ENCODE data around the gene MMP15.
A peak's percentile ranks its signal among the peaks of the same experiment; 100 is the strongest.

MMP15 gene

DNA sequence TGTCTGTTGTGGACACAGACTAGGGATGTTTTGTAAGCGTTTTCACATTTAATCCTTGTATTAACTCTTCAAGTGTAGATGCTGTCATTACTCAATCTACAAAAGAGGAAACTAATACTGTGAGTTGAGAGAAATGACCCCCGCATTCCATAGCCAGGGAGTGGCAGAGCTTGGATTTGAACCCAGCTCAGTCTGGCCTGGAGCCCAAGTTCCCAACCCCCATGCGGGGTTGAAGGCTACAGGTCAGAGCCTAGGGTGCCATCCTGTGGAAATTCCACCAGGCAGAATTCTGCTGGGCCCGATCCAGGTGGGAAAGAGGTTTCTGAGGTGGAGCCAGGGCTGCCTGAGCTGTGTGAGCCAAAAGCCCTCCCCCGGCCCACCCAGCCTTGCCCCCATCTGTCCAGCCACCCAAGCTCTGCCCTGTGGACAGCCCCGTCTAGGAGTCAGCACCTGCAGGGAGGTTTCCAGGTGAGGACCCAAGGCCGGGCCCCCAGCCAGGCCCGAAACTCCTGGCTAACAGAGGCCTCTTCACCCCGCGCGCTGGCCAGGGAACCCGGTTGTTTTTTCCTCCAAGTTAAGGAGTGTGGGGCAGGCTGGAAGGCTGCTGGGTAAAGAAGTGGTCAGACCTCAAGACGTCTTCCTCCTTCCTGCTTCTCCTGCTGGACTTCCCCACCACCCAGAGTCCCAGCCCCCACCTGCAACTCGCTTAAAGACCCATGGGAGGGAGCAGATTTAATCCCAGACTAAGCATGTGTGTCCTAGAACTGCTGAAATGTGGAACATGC is 5.7 kb downstream of the MMP15 start:
- Histone ChIP-seq H3K9ac (no peak overlapping the region), H3K27me3 (peaks cover 27% of the 10 kb centered on the region), H3K27ac (no peak overlapping the region), H3K4me1 (peaks cover 40% of the 10 kb centered on the region), H3K36me3 (no peaks in the 10 kb centered on the region), H3K4me2 (no peak overlapping the region), H3K9me3 (no peaks in the 10 kb centered on the region), H3K4me3 (no peak overlapping the region), H4K20me1 (peaks cover 26% of the 10 kb centered on the region)
- TF ChIP-seq Cebpa-rat (IDR thresholded peaks at IDR 0.05) = no peak

- peaks cover 11% of the 10 kb centered on the region for H3K27me3 ChIP-seq
- H3K4me3 ChIP-seq = no peak overlapping the region
- no peak overlapping the region for H3K9ac ChIP-seq
- no peak overlapping the region for H3K4me2 ChIP-seq
- no peak overlapping the region for H3K27ac ChIP-seq
- TF ChIP-seq Cebpa-rat (IDR thresholded peaks at IDR 0.05) = no peak
- no peaks in the 10 kb centered on the region for H3K36me3 ChIP-seq
- peaks cover 11% of the 10 kb centered on the region; the same call in 1 of the 2 replicates for H4K20me1 ChIP-seq
- no peaks in the 10 kb centered on the region for H3K9me3 ChIP-seq
- H3K4me1 ChIP-seq = peaks cover 30% of the 10 kb centered on the region
Observed at GRCh38 chr16:58032710-58033293, 7.2 kb downstream of the MMP15 start.

GRCh38 chr16:58034128-58034685 is 8.7 kb downstream of the MMP15 start:
- Histone ChIP-seq H4K20me1 (no peaks in the 10 kb centered on the region), H3K4me2 (peak overlapping the region; percentile 43), H3K36me3 (no peaks in the 10 kb centered on the region), H3K9ac (no peak overlapping the region), H3K27me3 (no peaks in the 10 kb centered on the region), H3K27ac (no peak overlapping the region), H3K9me3 (no peaks in the 10 kb centered on the region), H3K4me3 (no peak overlapping the region), H3K4me1 (peaks cover 37% of the 10 kb centered on the region)
- no peak for TF ChIP-seq Cebpa-rat (IDR thresholded peaks at IDR 0.05)

DNA sequence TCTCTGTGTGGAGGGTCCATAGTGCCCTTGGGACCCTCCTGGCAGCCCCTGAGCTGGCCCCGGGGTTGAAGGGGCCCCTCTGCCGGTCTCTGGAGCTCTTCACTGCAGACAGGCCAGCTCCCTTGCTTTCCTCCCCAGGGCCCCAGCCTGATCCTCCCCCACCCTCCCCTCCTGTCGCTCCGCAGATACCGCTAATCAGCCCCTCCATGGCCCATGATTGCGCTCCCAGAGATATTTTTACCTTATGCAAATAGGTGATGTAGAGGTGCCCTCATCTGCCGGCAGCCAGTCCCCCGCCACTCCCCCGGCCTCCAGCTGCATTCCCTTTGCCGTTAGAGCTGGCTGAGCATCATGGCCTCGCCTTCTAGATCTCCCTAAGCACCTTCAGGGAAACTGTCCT is 9.2 kb downstream of the MMP15 start:
- H3K4me3 ChIP-seq = no peak overlapping the region
- TF ChIP-seq Cebpa-rat (IDR thresholded peaks at IDR 0.05) = no peak
- no peaks in the 10 kb centered on the region for H4K20me1 ChIP-seq
- H3K4me1 ChIP-seq = peaks cover 37% of the 10 kb centered on the region
- H3K27ac ChIP-seq = no peak overlapping the region
- H3K4me2 ChIP-seq = peak overlapping the region; percentile 37
- no peak overlapping the region for H3K9ac ChIP-seq
- no peaks in the 10 kb centered on the region for H3K36me3 ChIP-seq
- no peaks in the 10 kb centered on the region for H3K9me3 ChIP-seq
- H3K27me3 ChIP-seq = no peaks in the 10 kb centered on the region

DNA sequence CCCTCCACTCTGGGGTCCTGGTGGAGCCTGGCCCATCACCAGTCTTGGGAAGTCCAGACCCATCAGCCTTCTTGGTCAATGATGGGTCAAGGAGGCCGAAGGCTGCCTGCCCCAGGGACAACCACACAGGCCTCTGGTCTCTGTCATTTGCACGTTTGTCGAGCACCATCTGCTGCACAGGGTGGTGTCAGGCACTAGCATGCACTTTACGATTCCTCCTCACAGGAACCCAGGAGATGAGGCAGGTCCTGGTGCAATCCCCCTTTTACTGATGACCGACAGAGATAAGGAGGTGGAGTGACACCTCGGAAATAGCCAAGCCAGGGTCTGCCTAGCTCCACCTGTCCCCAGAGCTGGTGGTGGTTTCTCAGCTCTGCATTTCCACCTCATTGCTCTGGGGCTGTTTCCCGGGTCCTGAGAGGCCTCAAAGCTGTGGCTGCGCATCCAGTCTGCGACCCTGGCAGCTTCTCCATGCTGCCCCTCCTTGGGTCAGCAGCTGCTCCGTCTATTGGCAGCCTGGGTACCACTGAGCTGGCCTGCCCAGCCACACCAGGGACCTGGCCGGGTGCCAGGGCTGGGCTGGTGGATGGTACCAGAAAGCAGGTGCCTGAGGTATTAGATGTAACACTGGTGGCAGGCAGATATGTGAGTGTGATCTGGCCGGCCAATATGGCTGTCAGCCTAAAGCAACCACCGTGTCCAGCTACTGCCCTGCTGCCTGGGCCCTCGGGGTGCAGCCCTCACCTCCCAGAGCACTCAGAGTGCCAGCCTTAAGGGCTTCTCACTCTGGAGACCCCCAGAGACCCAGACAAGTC is 10.0 kb downstream of the MMP15 start:
- H3K9me3 ChIP-seq = no peaks in the 10 kb centered on the region
- TF ChIP-seq Cebpa-rat (IDR thresholded peaks at IDR 0.05) = no peak
- H3K9ac ChIP-seq = no peak overlapping the region
- peaks cover 40% of the 10 kb centered on the region for H3K4me1 ChIP-seq
- H3K4me2 ChIP-seq = peak overlapping the region; percentile 37
- H3K27ac ChIP-seq = no peak overlapping the region
- no peaks in the 10 kb centered on the region for H3K27me3 ChIP-seq
- no peaks in the 10 kb centered on the region for H3K36me3 ChIP-seq
- H3K4me3 ChIP-seq = no peak overlapping the region
- H4K20me1 ChIP-seq = no peaks in the 10 kb centered on the region

DNA sequence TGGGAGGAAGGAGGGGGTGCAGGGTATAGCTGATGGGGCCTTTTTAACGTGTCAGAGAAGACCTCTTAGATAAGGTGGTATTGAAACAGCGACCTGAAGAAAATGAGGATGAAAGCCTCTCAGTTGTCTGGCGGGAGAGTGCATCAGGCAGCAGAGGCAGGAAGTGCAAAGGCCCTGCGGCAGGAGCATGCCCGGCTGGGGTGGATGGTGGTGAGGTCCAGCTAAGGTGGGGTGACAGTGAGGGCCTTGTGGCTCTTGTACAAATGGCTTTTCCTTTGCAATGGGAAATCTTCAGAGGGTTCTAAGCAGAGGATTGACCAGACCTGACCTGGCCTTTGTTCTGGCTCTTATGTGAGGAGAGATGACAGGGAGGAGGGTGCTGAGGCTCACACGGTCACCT is 11.4 kb downstream of the MMP15 start:
- no peak overlapping the region for H3K4me2 ChIP-seq
- no peaks in the 10 kb centered on the region for H4K20me1 ChIP-seq
- no peak overlapping the region for H3K27ac ChIP-seq
- H3K9me3 ChIP-seq = no peaks in the 10 kb centered on the region
- H3K9ac ChIP-seq = no peak overlapping the region
- H3K27me3 ChIP-seq = no peaks in the 10 kb centered on the region
- peaks cover 51% of the 10 kb centered on the region for H3K4me1 ChIP-seq
- no peak for TF ChIP-seq Cebpa-rat (IDR thresholded peaks at IDR 0.05)
- H3K36me3 ChIP-seq = no peaks in the 10 kb centered on the region
- H3K4me3 ChIP-seq = no peak overlapping the region

DNA sequence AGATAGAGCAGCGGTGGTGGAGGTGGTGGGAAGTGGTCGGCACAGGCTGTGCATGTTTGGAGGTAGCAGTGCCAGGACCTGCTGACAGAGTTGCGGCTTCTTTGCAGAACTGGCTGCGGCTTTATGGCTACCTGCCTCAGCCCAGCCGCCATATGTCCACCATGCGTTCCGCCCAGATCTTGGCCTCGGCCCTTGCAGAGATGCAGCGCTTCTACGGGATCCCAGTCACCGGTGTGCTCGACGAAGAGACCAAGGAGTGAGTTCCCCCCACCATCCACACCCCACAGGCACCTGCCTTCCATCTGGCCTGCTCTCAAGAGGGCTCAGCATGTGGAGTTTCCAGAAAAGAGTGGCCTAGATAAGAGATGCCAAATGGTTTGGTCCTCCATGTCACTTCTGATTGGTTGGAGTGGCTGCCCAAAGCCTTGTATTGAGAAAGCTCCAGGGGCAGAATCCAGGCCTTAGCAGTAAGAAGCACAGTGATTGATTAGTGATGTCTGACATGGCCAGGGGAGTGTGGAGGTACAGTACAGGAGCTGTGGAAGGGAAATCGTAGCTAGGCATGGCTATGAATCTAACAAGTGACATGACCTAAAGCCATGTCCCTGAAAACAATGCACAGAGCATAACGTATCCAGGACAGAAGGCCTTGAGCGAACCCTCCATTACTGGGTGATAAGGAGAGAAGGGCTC is 12.0 kb downstream of the MMP15 start:
- H3K4me1 ChIP-seq = peaks cover 51% of the 10 kb centered on the region
- H3K9ac ChIP-seq = no peak overlapping the region
- no peak overlapping the region for H3K27ac ChIP-seq
- H3K27me3 ChIP-seq = no peaks in the 10 kb centered on the region
- H3K36me3 ChIP-seq = no peaks in the 10 kb centered on the region
- no peaks in the 10 kb centered on the region for H4K20me1 ChIP-seq
- H3K4me2 ChIP-seq = no peak overlapping the region
- no peak overlapping the region for H3K4me3 ChIP-seq
- no peaks in the 10 kb centered on the region for H3K9me3 ChIP-seq
- no peak for TF ChIP-seq Cebpa-rat (IDR thresholded peaks at IDR 0.05)

- no peak overlapping the region for H3K4me3 ChIP-seq
- H3K9ac ChIP-seq = no peak overlapping the region
- H3K27ac ChIP-seq = no peak overlapping the region
- H3K36me3 ChIP-seq = no peaks in the 10 kb centered on the region
- H3K4me1 ChIP-seq = peaks cover 49% of the 10 kb centered on the region
- no peaks in the 10 kb centered on the region for H3K9me3 ChIP-seq
- H3K4me2 ChIP-seq = no peak overlapping the region
- no peaks in the 10 kb centered on the region for H4K20me1 ChIP-seq
- no peak for TF ChIP-seq Cebpa-rat (IDR thresholded peaks at IDR 0.05)
- H3K27me3 ChIP-seq = no peaks in the 10 kb centered on the region
Observed at GRCh38 chr16:58038219-58038641, 12.7 kb downstream of the MMP15 start.

GRCh38 chr16:58039829-58040495 is 14.4 kb downstream of the MMP15 start:
- no peaks in the 10 kb centered on the region for H3K36me3 ChIP-seq
- H3K4me3 ChIP-seq = no peak overlapping the region
- H3K27me3 ChIP-seq = no peaks in the 10 kb centered on the region
- peaks cover 33% of the 10 kb centered on the region for H3K4me1 ChIP-seq
- no peak overlapping the region for H3K27ac ChIP-seq
- no peaks in the 10 kb centered on the region for H4K20me1 ChIP-seq
- H3K4me2 ChIP-seq = peak overlapping the region; percentile 45; the same call in 1 of the 2 replicates
- no peaks in the 10 kb centered on the region for H3K9me3 ChIP-seq
- H3K9ac ChIP-seq = no peak overlapping the region
- TF ChIP-seq Cebpa-rat (IDR thresholded peaks at IDR 0.05) = no peak

Data from BLaER1 (cell line).